CD4-positive, alpha-beta T cell (primary cell): Measurements from ENCODE around the gene MBD5. TPM values are rescaled to one million over a fixed set of nuclear protein-coding genes. Genes with fewer than 3 reads are reported as not detected.
"Not testable (repeated sequence)": the region's sequence is repeated elsewhere in the genome, so short reads cannot be mapped to it uniquely, and the experiment has no call there.

Source experiments
- ATAC-seq: fragments of 200-7000 bp; cut with Tn5 transposase; one replicate; pipeline ENCODE4 v1.10.0; 2022; ENCODE audit warnings: mild to moderate bottlenecking; ENCODE audit not compliant: poor library complexity
- CTCF ChIA-PET: fragments of 350-600 bp; sonication (Branson Sonifier 250); formaldehyde crosslinking; loops from one replicate; lab custom pipeline; 2021; ENCODE audit warnings: antibody characterized with exemption, inconsistent platforms; lab: Charles Lee
- POLR2A ChIA-PET: fragments of 350-600 bp; sonication (Branson Sonifier 250); formaldehyde crosslinking; loops from one replicate; lab custom pipeline; 2021; ENCODE audit warnings: antibody characterized with exemption, inconsistent platforms; lab: Charles Lee
- DNase-seq, 14 experiments: peaks; one replicate each; pipeline ENCODE4 v3.0.0-alpha.2; 2013 to 2020; ENCODE audit warnings: mixed read lengths in 2 of 14
- H3K27ac ChIP-seq, 2 donors: one replicate each; pipeline versions ENCODE4 v1.5.1 to v1.7.0; 2013; ENCODE audit warnings: low read length in 2 of 2, low read depth in 1 of 2, mild to moderate bottlenecking in 1 of 2
- H3K27me3 ChIP-seq, 2 experiments: 1 replicate in 1 of 2; 2 replicates in 1 of 2; pipeline versions ENCODE4 v1.6.1 to v1.7.0; 2013; ENCODE audit warnings: low read length in 2 of 2, control low read depth in 1 of 2, mild to moderate bottlenecking in 1 of 2, moderate library complexity in 1 of 2; ENCODE audit not compliant: insufficient read depth in 2 of 2, control insufficient read depth in 1 of 2
- H3K36me3 ChIP-seq: one replicate; pipeline ENCODE4 v1.6.1; 2013; ENCODE audit warnings: low read length, control low read depth; ENCODE audit not compliant: insufficient read depth
- H3K4me1 ChIP-seq: one replicate; pipeline ENCODE4 v1.6.1; 2013; ENCODE audit warnings: low read length, control low read depth; ENCODE audit not compliant: insufficient read depth
- H3K4me3 ChIP-seq: one replicate; pipeline ENCODE4 v1.5.1; 2013; ENCODE audit warnings: mild to moderate bottlenecking, low read length, moderate library complexity
- H3K9me3 ChIP-seq, 2 experiments: 1 replicate in 1 of 2; 2 replicates in 1 of 2; pipeline versions ENCODE4 v1.6.1 to v1.7.0; 2013; ENCODE audit warnings: low read length in 2 of 2, mild to moderate bottlenecking in 2 of 2, control low read depth in 1 of 2, moderate library complexity in 1 of 2; ENCODE audit not compliant: control insufficient read depth in 1 of 2, insufficient read depth in 1 of 2
- H3K27ac Mint-ChIP-seq: one replicate; pipeline ENCODE4 v1.8.0; 2020; ENCODE audit warnings: mixed read lengths
- H3K27me3 Mint-ChIP-seq: one replicate; pipeline ENCODE4 v1.8.0; 2021; ENCODE audit warnings: mixed read lengths
- H3K36me3 Mint-ChIP-seq: one replicate; pipeline ENCODE4 v1.8.0; 2021; ENCODE audit warnings: low read depth, mixed read lengths
- H3K4me1 Mint-ChIP-seq: one replicate; pipeline ENCODE4 v1.8.0; 2021; ENCODE audit warnings: low read depth, mixed read lengths
- H3K4me3 Mint-ChIP-seq: one replicate; pipeline ENCODE4 v1.8.0; 2020; ENCODE audit warnings: mild to moderate bottlenecking, mixed read lengths
- H3K9me3 Mint-ChIP-seq: one replicate; pipeline ENCODE4 v1.8.0; 2020; ENCODE audit warnings: mixed read lengths
- CTCF ChIP-seq: fragments of 200-600 bp; IDR thresholded peaks from one replicate; pipeline ENCODE4 v1.8.0; 2022; ENCODE audit warnings: antibody characterized with exemption, mild to moderate bottlenecking
- intact Hi-C, 2 experiments: fragments of 100-400 bp; cut with DNase I in 1 of 2; cut with micrococcal nuclease in 1 of 2; formaldehyde crosslinking; loops; one replicate each; pipeline versions ENCODE4 v1.15.1 to v1.9.0; 2023 to 2025; cut with DNase I, micrococcal nuclease
- total RNA-seq, 174 experiments: library from RNA in 2 of 174; stranded (reverse) in 2 of 174; gene quantifications; one replicate each; pipeline ENCODE4 v1.2.3 and lab custom pipeline; 2021 to 2026

The MBD5 gene
- total RNA-seq, 2 experiments from 2014 or later = 49.8 to 52.9 TPM

- peaks cover 65% of the 10 kb centered on the region for H3K4me1 Mint-ChIP-seq
- no peak for ATAC-seq
Measured at GRCh38 chr2:148542614-148543013, 521.7 kb downstream of the MBD5 start.

GRCh38 chr2:148543088-148543540 lies 522.2 kb downstream of the MBD5 start:
- peaks cover 63% of the 10 kb centered on the region for H3K4me1 Mint-ChIP-seq
- CTCF ChIA-PET, H3K9me3 Mint-ChIP-seq, H3K36me3 Mint-ChIP-seq, POLR2A ChIA-PET, H3K27me3 ChIP-seq, H3K4me3 Mint-ChIP-seq, H3K27me3 Mint-ChIP-seq, H3K27ac Mint-ChIP-seq, H3K27ac ChIP-seq, H3K4me3 ChIP-seq, intact Hi-C loops, H3K36me3 ChIP-seq, ATAC-seq, DNase-seq, H3K9me3 ChIP-seq: not testable (repeated sequence)
- H3K4me1 ChIP-seq = peaks cover 64% of the 10 kb centered on the region

More at GRCh38 chr2:148542614-148543013, 521.7 kb downstream of the MBD5 start:
- peaks cover 61% of the 10 kb centered on the region for H3K4me1 ChIP-seq
- ChIA-PET POLR2A (no interaction called here), CTCF (no interaction called here)
- Mint-ChIP-seq H3K27ac (no peak overlapping the region), H3K36me3 (no peaks in the 10 kb centered on the region), H3K4me3 (no peak overlapping the region), H3K27me3 (no peaks in the 10 kb centered on the region), H3K9me3 (no peaks in the 10 kb centered on the region)
- no peaks in the 10 kb centered on the region for H3K36me3 ChIP-seq
- H3K4me3 ChIP-seq = no peak overlapping the region
- intact Hi-C loops = no loop called here
- DNase-seq = no peak
- no peaks in the 10 kb centered on the region for H3K27me3 ChIP-seq
- no peaks in the 10 kb centered on the region for H3K9me3 ChIP-seq
- no peak overlapping the region for H3K27ac ChIP-seq
- TF ChIP-seq CTCF = no peak

GRCh38 chr2:148545390-148546256 lies 524.7 kb downstream of the MBD5 start:
- ChIA-PET POLR2A (interaction anchor here (1.3 to 2.1 kb wide), 2 partner anchors 21 to 37 kb away, joined by 3 to 17 read pairs; no protein-coding TSS in a partner anchor), CTCF (no interaction called here)
- Mint-ChIP-seq H3K9me3 (no peaks in the 10 kb centered on the region), H3K27me3 (no peaks in the 10 kb centered on the region), H3K36me3 (no peaks in the 10 kb centered on the region), H3K4me1 (peaks cover 42% of the 10 kb centered on the region), H3K4me3 (no peak overlapping the region), H3K27ac (peak overlapping the region; percentile 2)
- H3K9me3 ChIP-seq = no peaks in the 10 kb centered on the region
- no peak overlapping the region for H3K4me3 ChIP-seq
- TF ChIP-seq CTCF = no peak
- no peaks in the 10 kb centered on the region for H3K36me3 ChIP-seq
- H3K4me1 ChIP-seq = peaks cover 43% of the 10 kb centered on the region
- no peaks in the 10 kb centered on the region for H3K27me3 ChIP-seq
- DNase-seq (peak in 2 of 14 experiments; percentile 29 to 39), ATAC-seq (no peak)
- intact Hi-C loops = no loop called here
- no peak overlapping the region for H3K27ac ChIP-seq
